Astrocyte (in vitro differentiated cells and primary cell): Measurements from ENCODE around the gene SH2D6.
"Not testable (repeated sequence)": the region's sequence is repeated elsewhere in the genome, so short reads cannot be mapped to it uniquely, and the experiment has no call there.

Experiments used
- CTCF ChIP-seq: IDR thresholded peaks from 2 replicates; pipeline ENCODE4 v1.5.1; 2011; ENCODE audit warnings: low read depth, mild to moderate bottlenecking, inconsistent platforms, low read length, moderate library complexity; ENCODE audit not compliant: insufficient read depth
- EZH2 ChIP-seq: IDR thresholded peaks from 2 replicates; pipeline ENCODE4 v1.6.1; 2012; ENCODE audit warnings: mild to moderate bottlenecking, low read length, inconsistent platforms; ENCODE audit not compliant: insufficient read depth

GRCh38 chr2:85484615-85485014 lies 66.1 kb downstream of the SH2D6 start:
- TF ChIP-seq CTCF, EZH2: not testable (repeated sequence)
